ENCODE results near the gene BTBD9. TPM values are rescaled to one million over a fixed set of nuclear protein-coding genes. Genes with fewer than 3 reads are reported as not detected.

Gene BTBD9
- total RNA-seq, 1 experiment from 2014 or later = 8.9 TPM

GRCh38 chr6:38400101-38400500, 239.6 kb downstream of the BTBD9 start:
- Histone ChIP-seq H3K56ac (ENCODE audit: insufficient read length, low read depth, low read length) (no peak overlapping the region), H3K4ac (ENCODE audit: low read depth, low read length) (no peak overlapping the region), H2AK5ac (ENCODE audit: insufficient read length, low read length) (no peak overlapping the region), H3K9me3 (ENCODE audit: control insufficient read depth, low read depth, low read length) (no peaks in the 10 kb centered on the region), H4K20me1 (ENCODE audit: control insufficient read depth, insufficient read depth, insufficient read length) (no peaks in the 10 kb centered on the region), H3K4me2 (ENCODE audit: insufficient read depth, insufficient read length, low read length) (no peak overlapping the region), H3K23ac (ENCODE audit: insufficient read length, low read depth, low read length) (no peak overlapping the region), H2BK15ac (ENCODE audit: low read depth, low read length) (no peak overlapping the region), H2AFZ (ENCODE audit: low read length) (no peak overlapping the region), H3K27me3 (ENCODE audit: insufficient read depth, low read length) (no peaks in the 10 kb centered on the region), H2BK20ac (ENCODE audit: low read depth, low read length, poor library complexity, severe bottlenecking) (no peak overlapping the region), H3K27ac (ENCODE audit: insufficient read length, low read depth, low read length) (no peak overlapping the region), H4K5ac (ENCODE audit: insufficient read length, low read depth, low read length) (no peak overlapping the region), H3K79me1 (ENCODE audit: insufficient read depth, low read depth, low read length, poor library complexity, severe bottlenecking) (no peaks in the 10 kb centered on the region), H3T11ph (ENCODE audit: low read length) (no peak overlapping the region), H2BK12ac (ENCODE audit: insufficient read length, low read depth, low read length) (no peak overlapping the region), H2BK120ac (ENCODE audit: low read depth, low read length, poor library complexity, severe bottlenecking) (no peak overlapping the region), H3K18ac (ENCODE audit: insufficient read length, low read depth, low read length) (no peak overlapping the region), H4K8ac (replicated peaks; ENCODE audit: insufficient read length, low read depth, low read length) (no peak overlapping the region), H3K4me1 (ENCODE audit: insufficient read depth, low read length) (no peaks in the 10 kb centered on the region), H3K9ac (ENCODE audit: extremely low read depth, insufficient read length, low read length) (no peak overlapping the region), H3K23me2 (ENCODE audit: insufficient read length, low read depth, low read length, poor library complexity, severe bottlenecking) (no peaks in the 10 kb centered on the region), H3K14ac (ENCODE audit: insufficient read depth, low read length) (no peak overlapping the region), H3K79me2 (ENCODE audit: insufficient read depth, low read length) (no peaks in the 10 kb centered on the region), H2BK5ac (ENCODE audit: insufficient read length, low read length) (no peak overlapping the region), H4K91ac (ENCODE audit: insufficient read length, low read depth, low read length) (no peak overlapping the region)
- Mint-ChIP-seq H3K4me3 (no peak overlapping the region), H3K4me1 (peaks cover 12 to 20% of the 10 kb centered on the region in 2 experiments), H3K27ac (no peak overlapping the region), H3K9me3 (no peaks in the 10 kb centered on the region), H3K27me3 (ENCODE audit: low read depth) (no peaks in the 10 kb centered on the region), H3K36me3 (ENCODE audit: insufficient read depth in 1 of 3, low read depth in 3 of 3) (no peaks in the 10 kb centered on the region)
- DNase-seq = no peak
- TF ChIP-seq, protein P1, sequence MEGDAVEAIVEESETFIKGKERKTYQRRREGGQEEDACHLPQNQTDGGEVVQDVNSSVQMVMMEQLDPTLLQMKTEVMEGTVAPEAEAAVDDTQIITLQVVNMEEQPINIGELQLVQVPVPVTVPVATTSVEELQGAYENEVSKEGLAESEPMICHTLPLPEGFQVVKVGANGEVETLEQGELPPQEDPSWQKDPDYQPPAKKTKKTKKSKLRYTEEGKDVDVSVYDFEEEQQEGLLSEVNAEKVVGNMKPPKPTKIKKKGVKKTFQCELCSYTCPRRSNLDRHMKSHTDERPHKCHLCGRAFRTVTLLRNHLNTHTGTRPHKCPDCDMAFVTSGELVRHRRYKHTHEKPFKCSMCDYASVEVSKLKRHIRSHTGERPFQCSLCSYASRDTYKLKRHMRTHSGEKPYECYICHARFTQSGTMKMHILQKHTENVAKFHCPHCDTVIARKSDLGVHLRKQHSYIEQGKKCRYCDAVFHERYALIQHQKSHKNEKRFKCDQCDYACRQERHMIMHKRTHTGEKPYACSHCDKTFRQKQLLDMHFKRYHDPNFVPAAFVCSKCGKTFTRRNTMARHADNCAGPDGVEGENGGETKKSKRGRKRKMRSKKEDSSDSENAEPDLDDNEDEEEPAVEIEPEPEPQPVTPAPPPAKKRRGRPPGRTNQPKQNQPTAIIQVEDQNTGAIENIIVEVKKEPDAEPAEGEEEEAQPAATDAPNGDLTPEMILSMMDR (conservative IDR thresholded peaks at IDR 0.05) = no peak
- no CpG with 5 or more reads among the region's 3 CpGs for WGBS (ENCODE audit: extremely low coverage, insufficient read length, low lambda C conversion rate)

All from H9 (cell line).